ENCODE measurements around the gene NSUN3.

DNA sequence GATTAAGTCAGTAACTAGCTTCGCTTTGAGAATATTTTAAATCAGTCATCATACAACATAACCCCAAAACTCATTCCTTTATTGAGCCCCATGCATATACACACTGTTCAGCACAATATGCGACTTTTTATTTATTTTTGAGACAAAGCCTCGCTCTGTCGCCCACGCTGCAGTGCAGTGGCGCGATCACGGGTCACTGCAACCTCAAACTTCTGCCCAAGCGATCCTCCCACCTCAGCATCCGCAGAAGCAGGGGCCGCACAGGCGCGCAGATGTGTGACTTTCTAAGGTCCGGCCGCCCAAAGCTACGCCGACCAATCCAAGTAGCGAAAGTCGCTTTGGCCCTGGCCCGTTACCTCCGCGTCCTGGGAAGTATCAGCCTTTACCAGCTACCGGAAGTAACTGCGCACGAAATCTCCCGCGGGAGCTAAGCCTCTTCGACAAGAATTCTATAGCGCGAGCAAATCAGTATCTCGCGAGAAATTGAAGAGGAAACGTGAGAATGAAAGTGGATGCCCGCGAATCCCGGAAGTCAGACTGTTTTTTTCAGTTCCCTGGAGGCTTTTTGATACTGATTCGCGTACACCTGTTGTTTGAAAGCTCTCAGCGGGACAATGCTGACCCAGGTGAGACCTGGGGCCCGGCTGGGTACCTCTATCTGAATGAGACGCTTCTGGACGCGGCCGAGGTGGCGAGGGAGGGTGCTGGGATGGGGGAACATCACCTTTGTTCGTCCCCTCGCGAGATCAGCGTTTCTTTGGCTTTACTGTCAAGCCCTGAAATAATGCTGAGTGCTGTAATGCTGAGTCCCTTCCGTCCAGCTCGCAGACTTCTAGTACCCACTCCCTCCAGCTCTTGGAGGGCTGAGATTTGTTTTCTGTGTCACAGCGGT, at the start of gene NSUN3, which contains the start of gene DHFR2:
- no peak for TF ChIP-seq TCF4 (CRISPR knock-in tag; IDR thresholded peaks at IDR 0.05; ENCODE audit: borderline replicate concordance)
- no peak for TF ChIP-seq CSDC2 (CRISPR knock-in tag; IDR thresholded peaks at IDR 0.05)
- no peak for TF ChIP-seq PPARA (CRISPR knock-in tag; IDR thresholded peaks at IDR 0.05; ENCODE audit: borderline replicate concordance)
- TF ChIP-seq, protein P1, sequence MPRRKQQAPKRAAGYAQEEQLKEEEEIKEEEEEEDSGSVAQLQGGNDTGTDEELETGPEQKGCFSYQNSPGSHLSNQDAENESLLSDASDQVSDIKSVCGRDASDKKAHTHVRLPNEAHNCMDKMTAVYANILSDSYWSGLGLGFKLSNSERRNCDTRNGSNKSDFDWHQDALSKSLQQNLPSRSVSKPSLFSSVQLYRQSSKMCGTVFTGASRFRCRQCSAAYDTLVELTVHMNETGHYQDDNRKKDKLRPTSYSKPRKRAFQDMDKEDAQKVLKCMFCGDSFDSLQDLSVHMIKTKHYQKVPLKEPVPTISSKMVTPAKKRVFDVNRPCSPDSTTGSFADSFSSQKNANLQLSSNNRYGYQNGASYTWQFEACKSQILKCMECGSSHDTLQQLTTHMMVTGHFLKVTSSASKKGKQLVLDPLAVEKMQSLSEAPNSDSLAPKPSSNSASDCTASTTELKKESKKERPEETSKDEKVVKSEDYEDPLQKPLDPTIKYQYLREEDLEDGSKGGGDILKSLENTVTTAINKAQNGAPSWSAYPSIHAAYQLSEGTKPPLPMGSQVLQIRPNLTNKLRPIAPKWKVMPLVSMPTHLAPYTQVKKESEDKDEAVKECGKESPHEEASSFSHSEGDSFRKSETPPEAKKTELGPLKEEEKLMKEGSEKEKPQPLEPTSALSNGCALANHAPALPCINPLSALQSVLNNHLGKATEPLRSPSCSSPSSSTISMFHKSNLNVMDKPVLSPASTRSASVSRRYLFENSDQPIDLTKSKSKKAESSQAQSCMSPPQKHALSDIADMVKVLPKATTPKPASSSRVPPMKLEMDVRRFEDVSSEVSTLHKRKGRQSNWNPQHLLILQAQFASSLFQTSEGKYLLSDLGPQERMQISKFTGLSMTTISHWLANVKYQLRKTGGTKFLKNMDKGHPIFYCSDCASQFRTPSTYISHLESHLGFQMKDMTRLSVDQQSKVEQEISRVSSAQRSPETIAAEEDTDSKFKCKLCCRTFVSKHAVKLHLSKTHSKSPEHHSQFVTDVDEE (CRISPR knock-in tag; IDR thresholded peaks at IDR 0.05) = no peak
- TF ChIP-seq, protein P2, sequence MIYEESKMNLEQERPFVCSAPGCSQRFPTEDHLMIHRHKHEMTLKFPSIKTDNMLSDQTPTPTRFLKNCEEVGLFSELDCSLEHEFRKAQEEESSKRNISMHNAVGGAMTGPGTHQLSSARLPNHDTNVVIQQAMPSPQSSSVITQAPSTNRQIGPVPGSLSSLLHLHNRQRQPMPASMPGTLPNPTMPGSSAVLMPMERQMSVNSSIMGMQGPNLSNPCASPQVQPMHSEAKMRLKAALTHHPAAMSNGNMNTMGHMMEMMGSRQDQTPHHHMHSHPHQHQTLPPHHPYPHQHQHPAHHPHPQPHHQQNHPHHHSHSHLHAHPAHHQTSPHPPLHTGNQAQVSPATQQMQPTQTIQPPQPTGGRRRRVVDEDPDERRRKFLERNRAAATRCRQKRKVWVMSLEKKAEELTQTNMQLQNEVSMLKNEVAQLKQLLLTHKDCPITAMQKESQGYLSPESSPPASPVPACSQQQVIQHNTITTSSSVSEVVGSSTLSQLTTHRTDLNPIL (CRISPR knock-in tag; IDR thresholded peaks at IDR 0.05; ENCODE audit: low read depth) = no peak
